Right forelimb (tissue), 1 donor: ENCODE measurements around the gene IQCC.
"Not testable (repeated sequence)": the region's sequence is repeated elsewhere in the genome, so short reads cannot be mapped to it uniquely, and the experiment has no call there.

ENCODE experiments used
- DNase-seq: peaks from one replicate; pipeline ENCODE4 v3.0.0-alpha.2; 2018

IQCC gene

DNA sequence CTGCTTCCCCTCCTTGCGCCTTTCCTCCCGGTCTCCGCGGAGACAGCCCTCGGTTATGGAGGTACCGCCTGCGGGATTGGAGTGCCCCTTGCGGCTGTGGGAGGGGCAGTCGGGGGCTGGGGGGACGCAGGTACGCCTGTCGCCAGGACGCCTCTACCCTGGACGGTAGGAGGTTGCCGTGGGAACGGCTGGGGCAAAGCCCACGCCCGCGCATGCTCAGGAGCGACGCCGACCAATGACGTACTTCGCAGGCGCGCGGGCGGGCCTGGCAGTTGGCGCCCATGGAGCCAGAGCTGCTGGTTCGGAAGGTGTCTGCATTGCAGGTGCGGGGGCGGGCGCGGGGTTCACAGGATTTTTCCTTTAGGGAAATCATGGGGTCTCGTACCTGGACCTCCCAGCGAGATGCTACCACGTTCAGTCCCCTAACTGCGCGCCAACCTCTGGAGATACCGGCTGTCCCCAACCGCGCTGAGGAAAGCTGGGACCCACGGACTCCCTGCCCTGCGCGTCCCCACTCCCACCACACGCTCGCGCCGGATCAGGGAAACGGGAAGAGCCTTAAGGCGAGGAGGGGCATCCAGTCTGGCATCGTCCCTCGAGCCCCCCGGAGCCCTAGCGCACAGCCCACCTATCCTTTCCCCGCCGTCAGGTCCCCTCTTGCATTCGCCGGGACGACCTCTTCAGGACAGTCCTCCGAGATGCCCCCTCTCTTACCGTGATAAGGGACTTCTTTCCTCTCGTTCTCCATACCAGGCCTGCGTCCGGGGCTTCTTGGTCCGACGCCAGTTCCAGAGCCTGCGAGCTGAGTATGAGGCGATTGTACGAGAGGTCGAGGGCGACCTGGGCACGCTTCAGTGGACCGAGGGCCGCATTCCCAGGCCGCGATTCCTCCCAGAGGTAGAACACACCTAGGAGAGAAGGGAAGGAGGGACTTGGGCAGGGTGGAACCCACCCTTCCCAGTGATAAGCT, at the start of gene IQCC:
TSS of gene IQCC (plus strand) at position 271 of the 970 bp plus-strand sequence. CDS start at position 282, 11 bp downstream.
- DNase-seq, result peak; percentile 90

DNA sequence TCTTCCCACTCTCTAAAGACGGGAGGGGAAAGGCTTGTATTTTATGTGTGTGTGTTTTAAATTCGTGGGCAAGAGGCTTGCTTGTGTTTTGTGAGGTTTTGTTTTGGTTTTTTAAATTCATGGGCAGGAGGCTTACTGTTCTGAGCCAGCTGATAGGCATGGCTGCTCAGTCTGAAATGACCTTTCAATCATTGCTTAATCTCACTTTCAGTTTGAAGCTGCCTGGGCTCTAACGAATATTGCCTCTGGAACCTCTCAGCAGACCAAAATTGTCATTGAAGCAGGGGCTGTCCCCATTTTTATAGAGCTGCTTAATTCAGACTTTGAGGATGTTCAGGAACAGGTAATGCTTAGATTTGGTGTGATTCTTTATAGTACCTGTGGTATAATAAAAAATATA, 46.3 kb upstream of the IQCC start:
- DNase-seq, result no peak

DNA sequence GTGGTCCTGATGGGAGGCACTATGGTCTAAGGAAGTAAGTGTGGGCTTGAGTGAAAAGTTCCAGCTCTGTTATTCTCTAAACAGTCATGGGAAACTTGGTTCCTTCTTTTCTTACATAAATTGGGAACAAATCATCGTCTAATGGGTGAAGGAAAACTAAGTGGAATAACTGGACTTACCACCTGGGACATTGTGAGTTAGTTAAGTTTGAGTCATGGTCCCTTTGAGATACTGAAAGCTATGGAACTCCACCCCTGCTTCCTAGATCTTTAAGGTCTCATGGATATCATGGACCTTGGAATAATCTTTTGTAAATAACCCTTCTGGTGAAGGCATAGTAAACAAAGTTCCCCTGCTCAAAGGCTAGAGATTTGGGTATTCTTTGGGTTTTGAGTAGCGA, 42.1 kb upstream of the IQCC start:
- no peak for DNase-seq

DNA sequence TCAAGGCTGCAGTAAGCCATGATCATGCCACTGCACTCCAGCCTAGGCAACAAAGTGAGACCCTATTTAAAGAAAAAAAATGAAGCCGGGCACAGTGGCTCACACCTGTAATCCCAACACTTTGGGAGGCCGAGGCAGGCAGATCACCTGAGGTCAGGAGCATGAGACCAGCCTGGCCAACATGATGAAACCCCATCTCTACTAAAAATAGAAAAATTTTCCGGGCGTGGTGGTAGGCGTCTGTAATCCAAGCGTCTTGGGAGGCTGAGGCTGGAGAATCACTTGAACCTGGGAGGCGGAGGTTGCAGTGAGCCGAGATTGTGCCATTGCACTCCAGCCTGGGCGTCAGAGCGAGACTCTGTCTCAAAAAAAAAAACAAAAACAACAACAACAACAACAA, 39.8 kb upstream of the IQCC start:
- DNase-seq, result not testable (repeated sequence)

DNA sequence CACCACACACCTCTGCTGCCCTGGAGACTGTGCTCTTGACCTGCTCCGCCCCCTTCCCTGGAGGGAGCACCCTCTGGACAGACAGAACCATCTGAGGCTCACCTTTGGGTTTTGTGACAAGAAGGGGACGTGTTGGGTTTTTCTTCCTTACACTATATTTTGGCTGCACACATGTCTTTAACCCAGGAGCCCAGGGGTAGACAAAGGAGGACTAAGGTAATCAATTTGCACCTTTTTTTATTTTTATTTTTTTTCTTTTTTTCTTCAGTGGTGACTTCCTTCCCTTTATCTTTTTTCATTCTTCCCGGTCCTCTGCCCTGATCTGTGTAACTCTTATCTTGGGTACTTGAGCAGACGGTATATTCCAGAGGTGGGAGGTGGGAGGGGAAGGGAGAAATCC, 34.5 kb upstream of the IQCC start:
- no peak for DNase-seq

DNA sequence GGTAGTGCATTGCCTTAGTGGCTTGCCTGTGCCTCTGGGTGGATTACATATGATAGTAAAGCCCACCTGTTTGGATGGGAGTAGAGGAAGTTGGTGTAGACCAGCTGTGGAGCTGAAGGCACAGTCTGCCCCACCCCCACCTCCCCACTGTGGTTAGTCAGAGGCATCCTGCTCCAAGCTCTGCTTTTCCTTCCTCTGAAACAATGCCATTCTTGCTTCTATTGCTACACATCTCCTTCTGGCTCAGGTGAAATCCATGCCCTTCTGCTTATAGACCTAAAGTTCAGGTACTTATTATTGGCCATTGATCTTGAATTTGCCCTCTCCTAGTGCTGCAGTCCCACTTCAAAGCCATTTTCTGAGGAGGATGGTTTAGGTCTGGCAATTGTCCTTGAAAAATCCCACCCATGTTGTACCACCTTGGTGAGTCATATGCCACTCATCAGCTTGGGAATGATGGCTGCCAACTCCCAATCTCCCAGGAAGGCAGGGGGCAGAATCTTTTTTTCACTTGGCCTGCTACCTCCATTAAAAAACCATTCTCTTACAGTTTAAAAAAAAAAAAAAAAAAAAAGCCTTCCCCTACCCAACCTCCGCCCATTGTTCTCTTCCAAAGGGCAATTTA, 32.7 kb upstream of the IQCC start:
- no peak for DNase-seq

DNA sequence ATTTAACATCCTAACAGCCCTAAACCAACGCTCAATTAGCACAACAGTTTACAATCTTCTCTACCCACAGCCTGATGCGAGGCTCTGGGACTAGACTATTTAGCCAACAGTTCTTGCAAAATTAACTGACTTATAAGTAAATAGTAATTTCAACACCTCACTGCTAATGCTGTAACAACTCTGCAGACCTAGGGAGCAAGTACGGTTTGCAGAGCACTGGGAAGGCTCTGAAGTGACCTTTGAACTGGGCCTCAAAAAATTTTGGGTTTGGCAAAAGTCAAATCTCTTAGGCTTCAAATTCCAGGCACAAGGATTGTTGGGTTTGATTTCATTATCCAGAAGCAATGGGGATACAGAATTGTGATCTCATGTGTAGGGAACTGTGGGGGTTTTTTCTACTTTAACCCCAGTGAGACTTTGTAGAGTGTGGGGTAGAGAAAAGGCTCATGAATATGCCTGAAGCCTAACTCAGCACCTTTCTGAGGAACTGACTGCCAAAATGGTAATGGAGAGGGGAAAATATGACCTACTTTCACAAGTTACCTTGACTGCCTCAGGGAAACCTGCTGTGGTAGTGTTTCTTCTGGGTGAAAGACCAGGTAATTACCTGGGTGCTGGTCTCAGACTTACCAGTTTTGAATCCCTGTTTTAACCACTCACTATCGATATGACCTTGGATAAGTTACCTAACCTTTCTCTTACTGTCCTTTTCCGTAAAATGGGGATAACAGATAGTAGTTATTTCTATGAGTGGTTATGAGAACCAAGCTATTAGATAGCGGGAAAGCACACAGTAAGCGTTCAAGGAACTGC, 26.9 kb upstream of the IQCC start:
- DNase-seq, result no peak

DNA sequence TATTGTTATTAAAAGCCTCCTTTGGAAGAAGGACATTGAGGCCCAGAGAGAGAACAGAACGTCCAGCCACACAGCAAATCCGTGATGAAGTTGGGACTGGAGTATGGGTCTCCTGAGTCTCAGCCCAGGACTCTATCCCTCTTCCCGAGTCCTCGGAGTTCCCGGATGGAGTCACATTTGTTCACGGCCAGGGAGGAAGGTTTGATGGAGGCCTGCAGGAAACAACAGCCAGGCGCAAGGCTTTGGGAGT, 26.4 kb upstream of the IQCC start:
- no peak for DNase-seq

DNA sequence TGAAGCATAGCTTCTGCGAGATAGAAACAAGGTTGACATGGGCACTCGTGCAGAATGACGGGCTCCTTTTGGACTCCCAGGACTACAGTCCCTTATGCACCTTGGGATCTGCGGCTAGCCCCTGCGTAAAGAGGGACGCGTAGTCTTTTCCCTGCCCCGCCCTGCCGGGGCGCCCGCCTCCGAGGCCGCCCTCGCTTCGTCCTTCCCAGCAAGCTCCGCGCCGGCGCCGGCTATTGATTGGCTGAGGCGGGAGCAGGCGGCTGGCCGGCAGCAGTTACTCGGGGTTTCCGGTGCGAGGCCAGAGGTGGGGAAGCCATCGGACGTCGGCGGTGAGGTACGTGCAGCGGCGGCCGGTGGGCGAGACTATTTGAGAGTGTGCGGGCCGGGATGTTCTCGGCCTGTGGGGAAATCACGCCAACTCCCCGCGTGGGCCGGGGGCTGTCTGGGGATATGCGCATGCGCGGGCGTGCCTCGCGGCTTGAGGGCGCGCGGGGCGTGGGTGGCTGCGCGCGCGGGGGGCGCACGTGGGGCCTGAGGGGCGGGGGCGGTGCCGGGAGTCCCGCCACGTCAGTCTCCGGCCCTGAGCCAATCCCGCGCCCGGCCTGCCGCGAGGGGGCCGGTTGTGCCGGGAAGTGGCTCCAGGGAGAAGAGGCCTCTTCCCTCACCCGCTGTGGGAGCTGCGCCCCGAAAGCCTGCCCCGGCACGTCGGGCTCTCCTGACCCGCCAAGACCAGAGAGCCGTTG, 25.9 kb upstream of the IQCC start, which contains the start of gene TXLNA:
TSS of gene TXLNA (plus strand) at position 233 of the 743 bp plus-strand sequence. CDS start 671 bp downstream, outside the sequence.
- DNase-seq, result peak; percentile 97

DNA sequence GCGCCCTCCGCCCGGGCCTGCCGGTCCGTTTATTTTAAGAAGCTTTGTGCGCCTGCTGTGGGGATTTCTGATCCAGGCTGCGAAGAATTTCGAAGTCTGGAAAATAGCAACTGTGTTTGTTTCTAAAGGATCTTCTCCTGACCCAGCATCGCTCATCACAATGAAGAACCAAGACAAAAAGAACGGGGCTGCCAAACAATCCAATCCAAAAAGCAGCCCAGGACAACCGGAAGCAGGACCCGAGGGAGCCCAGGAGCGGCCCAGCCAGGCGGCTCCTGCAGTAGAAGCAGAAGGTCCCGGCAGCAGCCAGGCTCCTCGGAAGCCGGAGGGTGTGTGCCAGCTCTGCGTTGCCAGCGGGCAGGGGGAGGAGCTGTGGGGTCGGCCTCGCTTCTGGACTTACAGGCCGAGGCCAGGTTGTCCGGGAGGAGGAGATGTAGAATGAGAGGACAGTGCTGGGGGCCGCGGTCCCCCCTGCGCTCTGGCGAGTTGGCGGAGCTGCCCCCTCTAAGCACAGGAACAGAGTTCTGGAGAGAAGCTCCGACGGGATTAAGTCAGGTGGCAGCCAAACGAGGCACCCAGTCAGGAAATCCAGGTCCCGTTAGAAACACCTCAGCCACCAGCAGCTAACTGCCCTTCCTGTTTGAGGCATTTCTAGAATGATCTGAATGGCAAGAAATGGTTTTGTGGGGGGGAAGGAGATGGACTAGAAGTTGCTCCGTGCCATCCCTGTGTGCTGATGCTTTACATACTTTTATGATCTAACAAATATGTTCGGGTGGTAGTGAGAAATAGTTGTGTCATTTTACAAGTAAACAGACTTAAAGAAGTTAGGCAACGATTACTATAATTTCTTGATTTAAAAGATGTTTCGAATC, 25.0 kb upstream of the IQCC start:
- peak; percentile 74 for DNase-seq

DNA sequence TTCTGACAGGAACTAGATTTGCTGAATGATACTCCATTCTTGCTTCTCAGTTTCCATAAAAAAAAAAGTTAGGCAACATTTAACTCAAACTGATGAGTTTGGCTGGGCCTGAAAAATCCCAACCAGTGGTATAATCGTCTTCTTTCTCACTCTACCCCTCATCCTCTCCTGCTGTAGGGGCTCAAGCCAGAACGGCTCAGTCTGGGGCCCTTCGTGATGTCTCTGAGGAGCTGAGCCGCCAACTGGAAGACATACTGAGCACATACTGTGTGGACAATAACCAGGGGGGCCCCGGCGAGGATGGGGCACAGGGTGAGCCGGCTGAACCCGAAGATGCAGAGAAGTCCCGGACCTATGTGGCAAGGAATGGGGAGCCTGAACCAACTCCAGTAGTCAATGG, 24.4 kb upstream of the IQCC start:
- no peak for DNase-seq

DNA sequence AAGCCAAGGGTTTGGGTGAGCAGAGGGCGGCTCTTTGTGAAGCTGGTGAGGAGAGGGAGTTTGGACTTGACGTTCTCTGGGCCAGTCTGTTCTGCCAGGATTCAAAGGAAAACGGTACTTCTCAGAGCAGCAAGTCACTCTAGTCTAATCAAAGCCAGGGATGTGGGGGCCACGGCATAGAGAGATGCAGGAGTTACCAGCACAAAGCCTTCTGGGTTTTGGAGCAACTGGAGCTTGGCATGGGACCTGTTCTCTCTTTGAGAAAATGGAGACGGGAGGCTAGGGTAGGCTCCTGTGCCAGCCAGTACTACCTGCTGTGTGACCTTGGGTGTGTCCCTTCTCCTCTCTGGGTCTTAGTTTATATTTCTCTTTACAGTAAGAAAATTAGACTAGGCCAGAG, 23.9 kb upstream of the IQCC start:
- no peak for DNase-seq

DNA sequence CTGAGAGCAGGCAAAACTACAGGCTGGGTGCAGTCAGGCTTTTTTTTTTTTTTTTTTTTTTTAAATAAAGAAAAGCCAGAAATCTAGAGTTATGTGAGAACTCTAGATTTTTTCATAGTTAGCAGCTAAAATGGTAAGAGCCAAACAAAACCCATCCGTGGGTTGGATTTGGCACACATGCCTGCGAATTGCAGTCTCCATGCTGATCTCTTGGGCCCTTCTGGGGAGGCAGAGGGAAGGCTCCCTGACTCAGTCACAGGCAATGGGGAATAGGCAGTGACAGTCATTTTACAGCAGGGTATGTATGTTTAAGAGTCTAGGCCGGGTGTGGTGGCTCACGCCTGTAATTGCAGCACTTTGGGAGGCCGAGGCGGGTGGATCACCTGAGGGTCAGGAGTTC, 23.4 kb upstream of the IQCC start:
- no peak for DNase-seq

DNA sequence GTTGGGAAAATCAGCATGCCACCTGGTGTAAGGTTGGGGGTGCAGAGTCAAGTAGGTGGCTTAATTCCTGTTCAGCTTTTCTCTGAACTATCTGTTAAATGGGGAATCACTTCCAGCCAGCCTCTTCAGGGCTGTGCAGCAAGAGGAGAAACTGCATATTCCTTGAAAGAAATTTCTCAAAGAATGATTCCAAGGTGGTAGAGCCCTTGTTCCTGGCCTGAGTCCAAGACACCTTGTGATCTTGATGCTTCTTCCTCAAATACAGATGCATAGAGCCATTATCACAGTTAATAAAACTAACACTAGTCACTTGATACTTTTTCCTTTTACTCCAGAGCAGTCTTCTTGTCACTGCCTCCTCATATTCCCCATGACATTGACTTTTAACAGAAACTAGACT, 20.8 kb upstream of the IQCC start:
- DNase-seq, result no peak

DNA sequence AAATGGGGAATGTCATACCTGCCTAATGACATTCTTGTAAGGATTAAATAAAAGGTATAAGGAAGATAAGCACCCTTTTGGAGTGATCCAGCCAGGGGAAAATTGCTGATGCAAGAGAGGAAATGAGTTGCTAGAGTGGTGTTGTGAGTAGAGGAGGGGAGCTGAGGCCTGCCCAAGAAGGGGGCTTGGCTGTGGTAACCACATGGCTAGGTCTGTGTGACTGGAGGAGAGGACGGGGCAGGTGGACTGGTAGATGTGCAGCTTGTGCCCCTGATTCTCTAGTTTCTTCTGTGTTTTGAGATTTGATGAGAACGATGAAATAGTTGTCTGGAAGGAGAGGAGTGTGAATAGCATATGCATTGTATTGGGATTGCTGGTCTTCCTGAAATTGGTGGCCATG, 19.4 kb upstream of the IQCC start:
- DNase-seq, result no peak

DNA sequence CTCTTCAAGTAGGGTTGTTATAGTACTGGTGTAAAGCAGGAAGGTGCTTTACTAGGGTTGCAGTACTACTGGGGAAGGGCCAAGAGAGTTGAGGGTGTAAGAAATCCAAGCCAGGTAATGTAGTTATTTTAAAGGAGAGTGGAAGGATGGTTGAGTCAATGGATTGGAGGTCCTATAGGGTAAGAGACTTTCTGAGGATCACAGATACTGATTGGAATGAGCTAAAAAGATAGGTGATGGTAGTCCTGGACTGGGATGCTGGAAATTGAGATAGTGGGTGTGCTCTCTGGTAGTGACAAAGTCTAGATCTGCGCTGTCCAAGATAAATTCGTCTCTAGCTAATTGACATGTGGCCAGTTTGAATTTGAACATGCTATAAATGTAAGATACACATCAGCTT, 19.0 kb upstream of the IQCC start:
- no peak for DNase-seq

DNA sequence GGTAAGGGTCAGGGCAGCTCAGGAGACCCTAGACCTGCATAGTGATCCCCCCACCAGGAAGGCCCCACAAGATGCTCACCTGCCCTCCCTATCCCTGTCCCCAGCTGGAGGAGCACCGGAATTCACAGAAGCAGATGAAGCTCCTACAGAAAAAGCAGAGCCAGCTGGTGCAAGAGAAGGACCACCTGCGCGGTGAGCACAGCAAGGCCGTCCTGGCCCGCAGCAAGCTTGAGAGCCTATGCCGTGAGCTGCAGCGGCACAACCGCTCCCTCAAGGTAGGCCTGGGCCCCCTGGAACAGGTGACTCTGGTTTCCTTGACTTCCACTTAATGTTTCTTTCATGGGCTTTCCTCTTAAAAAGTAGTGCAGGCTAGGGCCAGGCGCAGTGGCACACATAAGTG, 17.6 kb upstream of the IQCC start:
- DNase-seq, result no peak

DNA sequence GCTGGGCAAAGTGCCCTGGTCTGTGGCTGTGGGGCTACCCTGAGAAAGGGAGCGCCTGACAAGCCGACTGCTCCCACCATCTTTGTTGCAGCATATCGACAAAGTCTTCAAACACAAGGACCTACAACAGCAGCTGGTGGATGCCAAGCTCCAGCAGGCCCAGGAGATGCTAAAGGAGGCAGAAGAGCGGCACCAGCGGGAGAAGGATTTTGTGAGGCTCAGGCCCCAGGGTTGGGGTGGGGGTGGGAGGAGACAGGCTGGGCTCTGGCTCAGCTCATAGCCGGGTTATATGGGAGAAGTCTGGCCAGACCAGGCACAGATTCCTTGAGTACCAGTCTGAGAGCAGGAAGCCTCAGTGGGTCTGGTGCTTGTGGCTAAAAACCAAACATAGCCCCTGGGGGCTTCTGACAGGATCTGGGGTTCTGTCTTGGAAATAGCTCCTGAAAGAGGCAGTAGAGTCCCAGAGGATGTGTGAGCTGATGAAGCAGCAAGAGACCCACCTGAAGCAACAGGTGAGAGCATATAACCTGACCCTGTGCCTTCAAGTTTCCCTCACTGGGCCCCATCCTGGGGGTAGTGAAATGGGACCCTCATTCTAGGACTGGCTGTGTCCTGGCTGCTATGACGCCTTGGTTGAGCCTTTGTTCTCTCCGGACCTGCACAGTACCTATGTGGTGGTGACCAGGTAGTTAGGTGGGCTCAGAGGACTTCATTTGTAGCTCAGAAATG, 13.1 kb upstream of the IQCC start:
- DNase-seq, result no peak

DNA sequence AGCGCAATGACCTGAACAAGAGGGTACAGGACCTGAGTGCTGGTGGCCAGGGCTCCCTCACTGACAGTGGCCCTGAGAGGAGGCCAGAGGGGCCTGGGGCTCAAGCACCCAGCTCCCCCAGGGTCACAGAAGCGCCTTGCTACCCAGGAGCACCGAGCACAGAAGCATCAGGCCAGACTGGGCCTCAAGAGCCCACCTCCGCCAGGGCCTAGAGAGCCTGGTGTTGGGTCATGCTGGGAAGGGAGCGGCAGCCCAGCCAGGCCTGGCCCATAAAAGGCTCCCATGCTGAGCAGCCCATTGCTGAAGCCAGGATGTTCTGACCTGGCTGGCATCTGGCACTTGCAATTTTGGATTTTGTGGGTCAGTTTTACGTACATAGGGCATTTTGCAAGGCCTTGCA, 10.5 kb upstream of the IQCC start:
- DNase-seq, result no peak

DNA sequence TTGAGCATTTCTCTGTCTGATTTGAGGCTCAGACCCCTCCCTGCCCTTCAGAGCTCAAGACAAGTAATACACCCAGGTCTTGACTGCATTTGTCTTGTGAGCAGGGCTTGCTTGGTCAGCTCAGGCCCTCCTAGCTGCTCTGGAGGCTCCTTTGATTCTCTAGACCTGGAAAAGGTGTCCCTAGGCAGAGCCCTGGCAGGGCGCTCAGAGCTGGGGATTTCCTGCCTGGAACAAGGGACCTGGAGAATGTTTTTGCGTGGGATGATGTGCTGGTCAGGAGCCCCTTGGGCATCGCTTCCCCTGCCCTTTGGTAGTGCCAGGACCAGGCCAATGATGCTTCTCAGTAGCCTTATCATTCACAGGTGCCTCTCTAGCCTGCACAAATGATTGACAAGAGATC, 9.9 kb upstream of the IQCC start:
- no peak for DNase-seq
